GM21786 (cell line): ENCODE results near the gene SLITRK5.

Experiments used
- ATAC-seq: cut with Tn5 transposase; IDR thresholded peaks from one replicate; pipeline ENCODE4 v1.9.1; 2021; ENCODE audit not compliant: unreplicated experiment

SLITRK5 gene

GRCh38 chr13:87712012-87712411, 40.8 kb downstream of the SLITRK5 start:
- no peak for ATAC-seq
